HG02571 (cell line): ENCODE data around the gene RBM18.

ENCODE experiments used
- ATAC-seq: cut with Tn5 transposase; IDR thresholded peaks from one replicate; pipeline ENCODE4 v1.9.1; 2021; ENCODE audit warnings: mild to moderate bottlenecking, moderate library complexity; ENCODE audit not compliant: unreplicated experiment

Gene RBM18

GRCh38 chr9:122261469-122261881, 3.2 kb downstream of the RBM18 start:
- ATAC-seq, result no peak

- ATAC-seq, result no peak
Observed at GRCh38 chr9:122258886-122259415, 5.7 kb downstream of the RBM18 start.

- ATAC-seq, result no peak
Observed at GRCh38 chr9:122256206-122256605, 8.4 kb downstream of the RBM18 start.

GRCh38 chr9:122254761-122255160, 9.9 kb downstream of the RBM18 start:
- no peak for ATAC-seq

GRCh38 chr9:122252796-122253195, 11.8 kb downstream of the RBM18 start:
- ATAC-seq, result no peak

GRCh38 chr9:122251351-122251750, 13.3 kb downstream of the RBM18 start:
- no peak for ATAC-seq

GRCh38 chr9:122248448-122248865, 16.2 kb downstream of the RBM18 start:
- no peak for ATAC-seq

GRCh38 chr9:122246666-122247065, 18.0 kb downstream of the RBM18 start:
- ATAC-seq, result no peak

- no peak for ATAC-seq
Observed at GRCh38 chr9:122244349-122244748, 20.3 kb downstream of the RBM18 start.

GRCh38 chr9:122239722-122240121, 24.9 kb downstream of the RBM18 start:
- no peak for ATAC-seq

- no peak for ATAC-seq
Observed at GRCh38 chr9:122236681-122237080, 28.0 kb downstream of the RBM18 start.

- ATAC-seq, result no peak
Observed at GRCh38 chr9:122234022-122234748, 30.5 kb downstream of the RBM18 start.

- ATAC-seq, result no peak
Observed at GRCh38 chr9:122232796-122233306, 31.8 kb downstream of the RBM18 start.

- no peak for ATAC-seq
Observed at GRCh38 chr9:122229485-122229837, 35.2 kb downstream of the RBM18 start.

- no peak for ATAC-seq
Observed at GRCh38 chr9:122228568-122229484, 35.8 kb downstream of the RBM18 start, which contains the start of gene LHX6. Gene LHX6 (minus strand): TSS chr9:122228957. CDS start chr9:122228740, 217 bp downstream.

- ATAC-seq, result no peak
Observed at GRCh38 chr9:122228191-122228567, 36.5 kb downstream of the RBM18 start.

GRCh38 chr9:122227575-122227900, 37.1 kb downstream of the RBM18 start:
- ATAC-seq, result no peak

- ATAC-seq, result no peak
Observed at GRCh38 chr9:122226758-122227574, 37.7 kb downstream of the RBM18 start.

GRCh38 chr9:122226142-122226757, 38.4 kb downstream of the RBM18 start:
- ATAC-seq, result no peak
